Measurements from ENCODE around the gene INO80C.

GRCh38 chr18:35501369-35501768 lies 3.6 kb upstream of the INO80C start:
- no peak for TF ChIP-seq CTCF (IDR thresholded peaks at IDR 0.05; ENCODE audit: low read depth, low read length, poor library complexity, severe bottlenecking)
- no peak for TF ChIP-seq EZH2phosphoT487 (IDR thresholded peaks at IDR 0.05; ENCODE audit: borderline replicate concordance, low read length)
